H1 (cell line): Measurements from ENCODE around the gene GLYATL3. TPM values are rescaled to one million over a fixed set of nuclear protein-coding genes. Genes with fewer than 3 reads are reported as not detected.

Source experiments
- CTCF ChIA-PET: fragments of 300-600 bp; sonication (Branson Sonifier 250); formaldehyde crosslinking; loops from one replicate; lab custom pipeline; 2021; ENCODE audit not compliant: partially characterized antibody; lab: Charles Lee
- POLR2A ChIA-PET: fragments of 300-600 bp; sonication (Branson Sonifier 250); formaldehyde crosslinking; loops from one replicate; lab custom pipeline; 2021; ENCODE audit warnings: inconsistent platforms; ENCODE audit not compliant: partially characterized antibody; lab: Charles Lee
- DNase-seq, 2 experiments: peaks; one replicate each; pipeline versions ENCODE4 v3.0.0 to v3.0.0-alpha.2; 2010 to 2022; ENCODE audit warnings: low spot score in 2 of 2, low read depth in 1 of 2, mixed read lengths in 1 of 2
- FAIRE-seq: peaks from 2 replicates; lab custom pipeline; 2011; peaks lifted over from hg19 to GRCh38; lab: Jason Lieb, UNC
- H2AFZ ChIP-seq: 2 replicates; pipeline ENCODE4 v1.8.1; 2012; ENCODE audit warnings: low read length, inconsistent platforms
- H2AK5ac ChIP-seq: 2 replicates; pipeline ENCODE4 v1.6.1; 2013; ENCODE audit warnings: low read depth, low read length
- H2BK120ac ChIP-seq: replicated peaks from 2 replicates; pipeline ENCODE3; 2013; ENCODE audit warnings: low read depth, low read length, inconsistent platforms
- H2BK12ac ChIP-seq: 2 replicates; pipeline ENCODE4 v1.6.1; 2013; ENCODE audit warnings: low read depth, low read length
- H2BK15ac ChIP-seq: 2 replicates; pipeline ENCODE4 v1.6.1; 2013; ENCODE audit warnings: low read length
- H2BK20ac ChIP-seq: 2 replicates; pipeline ENCODE4 v1.6.1; 2013; ENCODE audit warnings: low read length
- H2BK5ac ChIP-seq: 2 replicates; pipeline ENCODE4 v1.6.1; 2013; ENCODE audit warnings: low read depth, low read length
- H3K14ac ChIP-seq: 2 replicates; pipeline ENCODE4 v1.6.1; 2013; ENCODE audit warnings: inconsistent platforms; ENCODE audit not compliant: insufficient read length
- H3K18ac ChIP-seq: 2 replicates; pipeline ENCODE4 v1.6.1; 2013; ENCODE audit warnings: low read length; ENCODE audit errors: extremely low read depth
- H3K23ac ChIP-seq: 2 replicates; pipeline ENCODE4 v1.6.1; 2013; ENCODE audit warnings: inconsistent platforms; ENCODE audit not compliant: insufficient read length
- H3K23me2 ChIP-seq: 2 replicates; pipeline ENCODE4 v1.6.1; 2013; ENCODE audit warnings: low read depth, low read length
- H3K27ac ChIP-seq: 2 replicates; pipeline ENCODE4 v1.6.1; 2011; ENCODE audit warnings: low read depth, low read length, inconsistent platforms
- H3K27me3 ChIP-seq, 4 experiments: replicated peaks in 1 of 4; 1 replicate in 1 of 4; 2 replicates in 3 of 4; pipeline versions ENCODE4 v1.6.1 to v1.8.1; 2011 to 2013; ENCODE audit warnings: low read length in 3 of 4, mild to moderate bottlenecking in 3 of 4, inconsistent platforms in 2 of 4, mixed read lengths in 2 of 4, moderate library complexity in 1 of 4; ENCODE audit not compliant: control insufficient read depth in 3 of 4, insufficient read depth in 3 of 4; ENCODE audit errors: extremely low read depth in 1 of 4
- H3K36me3 ChIP-seq, 4 experiments: 2 replicates each; pipeline versions ENCODE4 v1.6.1 to v1.8.1; 2011 to 2013; ENCODE audit warnings: mild to moderate bottlenecking in 4 of 4, low read length in 3 of 4, moderate library complexity in 2 of 4, control low read depth in 1 of 4, inconsistent platforms in 1 of 4; ENCODE audit not compliant: insufficient read depth in 4 of 4, control insufficient read depth in 2 of 4
- H3K4ac ChIP-seq: replicated peaks from 2 replicates; pipeline ENCODE3; 2013; ENCODE audit warnings: low read length, low read depth, mixed read lengths, inconsistent platforms; ENCODE audit not compliant: insufficient read length
- H3K4me1 ChIP-seq, 4 experiments: replicated peaks in 1 of 4; 1 replicate in 1 of 4; 2 replicates in 3 of 4; pipeline versions ENCODE4 v1.6.1 to v1.8.1; 2011 to 2013; ENCODE audit warnings: low read length in 3 of 4, inconsistent platforms in 2 of 4, mixed read lengths in 1 of 4; ENCODE audit not compliant: insufficient read depth in 4 of 4, control insufficient read depth in 3 of 4
- H3K4me2 ChIP-seq, 2 experiments: 2 replicates each; pipeline versions ENCODE4 v1.6.1 to v1.8.1; 2011 to 2013; ENCODE audit warnings: low read depth in 2 of 2, low read length in 2 of 2, control low read depth in 1 of 2, inconsistent platforms in 1 of 2, mild to moderate bottlenecking in 1 of 2; ENCODE audit not compliant: insufficient read depth in 1 of 2
- H3K4me3 ChIP-seq, 4 experiments: fragments of 200-600, 300-600 bp in 1 of 4; sonication (generic), shearing (Covaris generic), sonication (Bioruptor Twin) in 1 of 4; 2 replicates each; pipeline versions ENCODE4 v1.5.1 to v1.8.1; 2011 to 2016; ENCODE audit warnings: low read length in 4 of 4, low read depth in 3 of 4, control low read depth in 2 of 4, inconsistent platforms in 2 of 4, mild to moderate bottlenecking in 2 of 4, mixed read lengths in 1 of 4, moderate library complexity in 1 of 4; ENCODE audit not compliant: insufficient read depth in 2 of 4; ENCODE audit errors: extremely low read depth in 1 of 4
- H3K56ac ChIP-seq: replicated peaks from 2 replicates; pipeline ENCODE3; 2013; ENCODE audit warnings: low read depth, mild to moderate bottlenecking, mixed read lengths, low read length, inconsistent platforms; ENCODE audit not compliant: insufficient read length
- H3K79me1 ChIP-seq: 2 replicates; pipeline ENCODE4 v1.6.1; 2013; ENCODE audit warnings: low read depth, low read length, control low read depth
- H3K79me2 ChIP-seq, 2 experiments: 2 replicates each; pipeline versions ENCODE4 v1.6.1 to v1.8.1; 2012 to 2013; ENCODE audit warnings: low read length in 2 of 2, mild to moderate bottlenecking in 2 of 2, inconsistent platforms in 1 of 2; ENCODE audit not compliant: insufficient read depth in 2 of 2, control insufficient read depth in 1 of 2
- H3K9ac ChIP-seq, 4 experiments: replicated peaks in 1 of 4; 1 replicate in 1 of 4; 2 replicates in 3 of 4; pipeline versions ENCODE4 v1.6.1 to v1.8.1; 2011 to 2013; ENCODE audit warnings: low read depth in 3 of 4, low read length in 3 of 4, control low read depth in 2 of 4, mild to moderate bottlenecking in 2 of 4, moderate library complexity in 2 of 4, inconsistent platforms in 1 of 4; ENCODE audit errors: extremely low read depth in 1 of 4
- H3K9me3 ChIP-seq, 2 experiments: 2 replicates each; pipeline versions ENCODE4 v1.6.1 to v1.8.1; 2012 to 2013; ENCODE audit warnings: mild to moderate bottlenecking in 2 of 2, moderate library complexity in 2 of 2, control low read depth in 1 of 2, inconsistent platforms in 1 of 2, low read depth in 1 of 2, low read length in 1 of 2, mixed read lengths in 1 of 2; ENCODE audit not compliant: insufficient read depth in 2 of 2
- H4K20me1 ChIP-seq, 2 experiments: replicated peaks in 1 of 2; 2 replicates each; pipeline versions ENCODE3 to v1.8.1; 2011 to 2013; ENCODE audit warnings: inconsistent platforms in 2 of 2, low read length in 2 of 2, mild to moderate bottlenecking in 1 of 2; ENCODE audit not compliant: insufficient read depth in 2 of 2, control insufficient read depth in 1 of 2
- H4K5ac ChIP-seq: 2 replicates; pipeline ENCODE4 v1.6.1; 2013; ENCODE audit warnings: low read length, low read depth, mixed read lengths, inconsistent platforms; ENCODE audit not compliant: insufficient read length
- H4K8ac ChIP-seq: 2 replicates; pipeline ENCODE4 v1.8.0; 2013; ENCODE audit warnings: mild to moderate bottlenecking, moderate library complexity, low read length, inconsistent platforms; ENCODE audit not compliant: insufficient read depth; ENCODE audit errors: extremely low read depth
- H4K91ac ChIP-seq: replicated peaks from 2 replicates; pipeline ENCODE3; 2013; ENCODE audit warnings: low read length, mixed read lengths, inconsistent platforms; ENCODE audit not compliant: insufficient read length
- CEBPB ChIP-seq: IDR thresholded peaks from 2 replicates; pipeline ENCODE4 v1.6.1; 2012; ENCODE audit warnings: low read depth, low read length
- SP2 ChIP-seq: IDR thresholded peaks from 2 replicates; pipeline ENCODE4 v1.6.1; 2012; ENCODE audit warnings: mild to moderate bottlenecking, low read length, inconsistent platforms
- polyA plus RNA-seq, 7 experiments: library from polyadenylated mRNA; depleted of rRNA in 3 of 7; stranded (reverse) in 5 of 7; unstranded in 2 of 7; fragments of >200 nt in 5 of 7; fragments of 200-250 nt in 2 of 7; gene quantifications; 1 replicate in 5 of 7; 2 replicates in 1 of 7; 4 replicates in 1 of 7; pipeline versions ENCODE4 v1.2.1 to v1.2.3, GENCODE V29; 2011 to 2013; ENCODE audit warnings: missing spikeins in 2 of 7, mixed read lengths in 2 of 7
- total RNA-seq: library from RNA; stranded (reverse); fragmentation: NEBNext Ultra II Directional; extraction: Animal tissue kit (Norgen Biotek cat#: 25700); gene quantifications from 2 replicates; pipeline ENCODE4 v1.2.1, GENCODE V29; 2021

GLYATL3 gene
- total and polyA plus RNA-seq, 2 of the 8 experiments (the other 6 are each of a cell fraction or from before 2014, with no cell fraction given), result not detected

DNA sequence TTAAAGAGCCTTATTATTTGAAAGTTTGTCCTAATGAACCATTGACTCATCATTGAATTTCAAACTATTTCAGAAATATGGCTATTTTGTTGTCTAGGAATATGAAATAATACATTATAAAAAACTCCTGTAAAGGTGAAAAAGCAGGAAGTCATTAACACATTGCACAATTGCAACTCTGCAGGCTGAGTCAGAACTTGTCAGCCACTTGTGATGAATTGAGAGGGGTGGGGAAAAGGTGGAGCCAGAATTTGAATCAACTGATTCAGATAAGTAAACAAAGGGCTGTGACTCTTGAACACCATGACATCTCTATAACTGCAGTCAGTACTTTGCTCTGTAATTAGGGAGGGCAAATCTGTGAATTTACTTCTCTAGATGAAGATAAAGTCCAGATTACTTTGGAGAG lies 56.7 kb downstream of the GLYATL3 start:
- H3K4me1 ChIP-seq, result peaks cover 0 to 7% (median 2%) of the 10 kb centered on the region in 4 experiments; a peak in 3 of 7 replicates
- ChIA-PET CTCF (no interaction called here), POLR2A (no interaction called here)
- peaks cover 0 to 20% of the 10 kb centered on the region in 2 experiments; a peak in 2 of 4 replicates for H3K79me2 ChIP-seq
- H3K4me2 ChIP-seq, result no peak overlapping the region
- peaks cover 2 to 7% of the 10 kb centered on the region in 2 experiments for H4K20me1 ChIP-seq
- TF ChIP-seq SP2, result no peak
- peak; percentile 82 for TF ChIP-seq CEBPB
- H3K27me3 ChIP-seq, result peaks cover 0 to 10% (median 1%) of the 10 kb centered on the region in 4 experiments; a peak in 4 of 7 replicates
- no peak overlapping the region for H2BK120ac ChIP-seq
- H3K4ac ChIP-seq, result no peak overlapping the region
- H3K79me1 ChIP-seq, result no peaks in the 10 kb centered on the region
- H2BK5ac ChIP-seq, result no peak overlapping the region
- H2BK20ac ChIP-seq, result no peak overlapping the region
- no peak overlapping the region for H3K27ac ChIP-seq
- H3K9ac ChIP-seq, result no peak overlapping the region
- H2AFZ ChIP-seq, result no peak overlapping the region
- H3K18ac ChIP-seq, result no peak overlapping the region
- H3K14ac ChIP-seq, result no peak overlapping the region
- peaks cover 6% of the 10 kb centered on the region; the same call in 1 of the 2 replicates for H3K23me2 ChIP-seq
- H4K5ac ChIP-seq, result no peak overlapping the region
- H3K23ac ChIP-seq, result no peak overlapping the region
- no peak overlapping the region for H4K91ac ChIP-seq
- no peak overlapping the region for H2BK15ac ChIP-seq
- no peak overlapping the region for H4K8ac ChIP-seq
- peaks cover 2 to 64% (median 8%) of the 10 kb centered on the region in 4 experiments; a peak in 6 of 8 replicates for H3K36me3 ChIP-seq
- no peak overlapping the region for H3K56ac ChIP-seq
- no peak overlapping the region for H3K4me3 ChIP-seq
- no peaks in the 10 kb centered on the region for H3K9me3 ChIP-seq
- H2BK12ac ChIP-seq, result no peak overlapping the region
- DNase-seq, result no peak
- H2AK5ac ChIP-seq, result no peak overlapping the region
- no peak for FAIRE-seq
